Neuron (in vitro differentiated cells): ENCODE data around the gene KRTAP5-1.

Experiments
- H2AFZ ChIP-seq: one replicate; pipeline ENCODE4 v1.6.1; 2013; ENCODE audit warnings: low read depth, mild to moderate bottlenecking, inconsistent platforms, low read length, moderate library complexity
- H3K27me3 ChIP-seq: one replicate; pipeline ENCODE4 v1.6.1; 2013; ENCODE audit warnings: low read length; ENCODE audit not compliant: insufficient read depth
- H3K36me3 ChIP-seq: one replicate; pipeline ENCODE4 v1.6.1; 2013; ENCODE audit warnings: low read length; ENCODE audit not compliant: insufficient read depth
- H3K4me1 ChIP-seq: one replicate; pipeline ENCODE4 v1.6.1; 2013; ENCODE audit warnings: low read length; ENCODE audit not compliant: insufficient read depth
- H3K4me3 ChIP-seq: 2 replicates; pipeline ENCODE4 v1.5.1; 2013; ENCODE audit warnings: mild to moderate bottlenecking, low read length, moderate library complexity
- H3K9me3 ChIP-seq: one replicate; pipeline ENCODE4 v1.6.1; 2013; ENCODE audit warnings: low read length

KRTAP5-1 gene

DNA sequence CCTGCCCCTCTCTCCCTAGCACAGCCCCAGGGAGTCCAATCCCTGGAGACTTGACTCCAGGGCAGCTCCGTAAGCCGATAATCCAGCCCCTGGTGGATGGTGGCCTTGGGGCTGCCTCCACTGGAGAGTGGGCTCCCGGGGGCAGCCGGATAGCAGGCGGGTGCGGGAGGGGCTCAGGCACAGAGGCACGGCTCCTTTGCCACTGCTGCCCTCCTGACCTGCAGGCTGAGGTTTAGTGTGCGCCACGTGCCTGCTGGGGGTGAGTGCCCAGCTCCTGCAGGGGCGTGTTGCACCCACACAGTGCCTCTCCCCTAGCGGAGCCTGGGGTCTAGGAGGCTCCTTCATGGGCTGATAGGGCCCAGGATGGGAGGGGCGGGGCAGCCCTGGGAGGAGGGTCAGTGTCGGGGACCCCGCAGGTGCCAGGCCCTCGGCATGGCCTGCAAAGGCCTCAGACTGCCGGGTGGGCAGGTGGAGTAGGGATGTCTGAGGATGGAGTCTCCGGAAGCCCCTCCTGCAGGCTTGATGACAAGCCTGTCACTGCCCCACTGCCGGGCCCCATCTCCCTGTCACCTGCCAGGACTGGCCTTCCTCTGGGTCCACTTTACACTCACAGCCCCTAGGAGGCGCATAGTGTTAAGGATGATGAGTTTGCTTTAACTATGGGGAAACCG lies 18.6 kb downstream of the KRTAP5-1 start:
- peaks cover 42% of the 10 kb centered on the region for H3K4me1 ChIP-seq
- H3K27me3 ChIP-seq, result peaks cover 63% of the 10 kb centered on the region
- H3K9me3 ChIP-seq, result no peaks in the 10 kb centered on the region
- H2AFZ ChIP-seq, result no peak overlapping the region
- H3K4me3 ChIP-seq, result no peak overlapping the region
- no peaks in the 10 kb centered on the region for H3K36me3 ChIP-seq

DNA sequence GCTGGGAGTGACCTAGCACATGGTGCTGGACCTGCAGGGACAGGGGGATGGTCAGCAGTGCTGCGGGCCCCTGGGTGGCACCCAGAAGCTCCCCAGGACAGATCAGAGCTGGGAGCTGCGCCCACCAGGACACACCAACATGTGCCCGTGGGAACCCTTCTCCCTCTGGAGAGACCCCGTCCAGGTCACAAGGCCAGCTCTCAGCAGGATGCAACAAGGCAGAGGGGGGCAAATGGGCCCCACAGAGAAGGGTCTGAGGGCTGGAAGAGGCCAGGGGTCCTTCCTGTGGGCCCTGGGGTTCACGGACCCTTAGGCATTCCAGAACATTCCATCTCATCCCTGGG lies 19.2 kb downstream of the KRTAP5-1 start:
- Histone ChIP-seq H3K4me3 (no peak overlapping the region), H2AFZ (no peak overlapping the region), H3K27me3 (peaks cover 62% of the 10 kb centered on the region), H3K9me3 (no peaks in the 10 kb centered on the region), H3K4me1 (peaks cover 39% of the 10 kb centered on the region), H3K36me3 (no peaks in the 10 kb centered on the region)

DNA sequence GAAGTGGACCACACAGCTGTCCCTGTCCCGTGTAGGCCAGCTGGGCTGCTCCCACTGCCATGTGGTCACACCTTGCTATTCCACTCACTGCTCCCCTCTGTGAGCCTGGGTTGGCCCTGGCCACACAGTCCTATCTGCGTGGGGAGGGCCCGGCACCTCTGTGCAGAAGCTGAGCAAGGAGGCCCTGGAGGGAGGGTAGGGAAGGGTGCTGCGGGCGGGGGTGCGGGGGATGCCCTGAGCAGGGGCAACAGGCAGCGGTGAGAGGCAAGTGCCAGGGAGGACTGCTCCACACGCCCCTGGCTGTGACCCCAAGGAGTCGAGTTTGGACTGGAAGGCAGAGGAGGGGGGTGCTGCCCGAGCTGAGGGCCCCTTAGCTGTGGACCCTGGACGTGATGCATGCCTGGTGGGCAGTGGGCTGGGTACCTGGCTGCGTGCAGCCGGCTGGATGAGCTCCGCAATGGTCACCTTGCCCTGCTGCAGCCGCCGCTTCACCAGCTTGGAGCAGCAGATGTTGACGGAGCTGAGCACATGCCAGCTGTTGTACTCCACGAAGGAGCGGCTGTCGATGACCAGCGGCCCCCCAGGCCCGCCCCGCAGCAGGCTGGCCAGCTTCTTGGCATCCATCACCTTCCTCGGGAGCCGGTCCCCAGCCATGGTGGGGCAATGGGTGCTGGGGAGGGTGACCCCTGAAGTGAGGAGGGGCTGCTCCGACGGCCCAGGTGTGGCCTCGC lies 19.7 kb downstream of the KRTAP5-1 start:
- H3K9me3 ChIP-seq, result no peaks in the 10 kb centered on the region
- peaks cover 35% of the 10 kb centered on the region for H3K4me1 ChIP-seq
- H3K36me3 ChIP-seq, result no peaks in the 10 kb centered on the region
- peaks cover 63% of the 10 kb centered on the region for H3K27me3 ChIP-seq
- H2AFZ ChIP-seq, result no peak overlapping the region
- no peak overlapping the region for H3K4me3 ChIP-seq

DNA sequence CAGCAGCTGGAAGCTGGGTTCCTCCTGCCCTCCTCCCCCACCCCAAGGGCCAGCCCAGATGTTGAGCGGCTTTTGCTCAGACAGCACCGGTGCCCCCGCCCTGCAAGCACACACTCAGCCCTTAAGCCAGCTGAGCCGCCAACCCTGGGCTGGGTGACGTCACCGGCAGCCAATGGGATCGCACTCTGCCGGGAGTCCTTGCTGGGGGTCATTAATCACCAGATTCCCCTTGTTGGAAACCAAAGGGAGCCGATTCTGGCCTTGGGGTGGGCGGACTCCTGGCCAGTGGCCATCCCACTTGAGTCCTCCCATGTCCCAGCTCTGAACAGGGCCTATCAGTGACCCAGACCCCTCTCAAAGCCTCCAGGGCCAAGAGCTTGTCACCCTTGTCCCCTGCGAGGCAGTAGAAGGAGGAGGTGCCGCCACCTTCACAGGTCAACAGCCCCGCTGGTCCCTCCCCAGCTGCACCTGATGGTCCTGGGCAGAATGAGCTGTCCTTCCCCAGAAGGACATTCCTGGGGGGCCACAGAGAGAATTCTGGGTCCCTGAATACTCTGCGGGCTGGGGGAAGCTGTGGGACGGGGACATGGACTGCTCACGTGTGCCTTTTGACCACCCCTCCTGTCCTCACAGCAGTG lies 20.4 kb downstream of the KRTAP5-1 start:
- Histone ChIP-seq H3K9me3 (no peaks in the 10 kb centered on the region), H3K36me3 (no peaks in the 10 kb centered on the region), H3K27me3 (peaks cover 60% of the 10 kb centered on the region), H3K4me3 (no peak overlapping the region), H3K4me1 (peaks cover 31% of the 10 kb centered on the region), H2AFZ (no peak overlapping the region)

DNA sequence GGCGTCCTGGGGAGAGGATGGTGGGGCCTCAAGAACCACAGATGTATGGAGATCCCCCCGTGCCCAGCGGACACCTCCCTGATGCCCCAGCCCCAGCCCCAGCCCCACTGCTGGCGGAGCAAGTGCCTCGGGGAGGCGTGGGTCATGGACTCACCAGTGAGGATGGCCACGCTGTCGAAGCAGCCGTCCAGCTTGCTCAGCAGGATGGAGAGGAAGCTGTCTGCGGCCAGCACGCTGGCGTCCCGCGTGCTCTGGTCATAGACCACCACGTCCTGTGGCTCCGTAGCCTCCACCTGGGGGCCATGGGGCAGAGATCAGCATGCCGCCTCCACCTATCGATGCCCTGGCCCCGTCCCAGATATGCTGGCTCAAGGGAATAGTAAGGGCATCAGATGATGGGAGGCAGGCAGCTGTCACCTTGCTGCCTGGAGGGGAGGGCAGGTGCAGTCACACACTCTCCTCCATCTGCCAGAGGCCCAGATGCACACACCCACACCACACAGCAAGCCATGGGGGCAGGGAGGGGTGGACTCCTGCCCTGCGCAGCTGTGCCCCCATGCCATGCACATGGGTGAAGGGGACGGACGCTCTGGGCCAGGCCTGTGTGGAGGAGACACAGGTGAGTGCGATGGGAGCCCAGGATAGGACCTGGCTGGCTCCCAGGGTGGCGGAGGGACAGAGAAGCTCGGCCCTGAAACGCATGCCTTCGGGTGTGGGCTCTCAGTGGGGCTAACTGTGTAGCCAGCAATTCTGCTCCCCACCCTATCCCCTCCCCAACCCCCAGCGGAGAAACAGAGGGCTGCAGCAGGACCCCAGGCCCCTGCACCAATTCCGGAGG lies 21.2 kb downstream of the KRTAP5-1 start:
- peaks cover 59% of the 10 kb centered on the region for H3K27me3 ChIP-seq

DNA sequence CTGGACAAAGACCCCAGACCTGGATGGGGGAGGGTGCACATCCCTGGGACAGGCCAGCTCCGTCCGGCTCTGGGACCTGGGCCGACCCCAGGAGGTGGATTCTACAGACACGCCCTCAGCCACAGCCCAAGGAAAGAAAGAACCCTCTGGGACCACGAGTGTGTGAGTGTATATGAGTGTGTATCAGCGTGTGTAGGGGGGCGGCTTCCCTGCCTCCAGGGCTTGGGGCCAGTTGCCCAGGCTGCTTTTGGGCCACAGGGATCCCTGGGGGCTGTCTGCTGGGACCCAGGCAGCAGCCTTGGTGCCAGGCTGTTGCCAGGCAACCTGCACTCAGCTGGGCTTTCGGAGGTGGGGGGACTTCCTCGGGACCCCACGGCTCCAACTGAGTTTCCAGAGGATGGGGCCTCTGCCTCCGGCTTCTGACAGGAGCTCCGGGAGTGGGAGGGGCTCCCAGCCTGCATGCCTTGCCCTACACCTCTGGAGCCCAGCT lies 21.9 kb downstream of the KRTAP5-1 start:
- no peaks in the 10 kb centered on the region for H3K9me3 ChIP-seq
- H3K4me3 ChIP-seq, result no peak overlapping the region
- H3K27me3 ChIP-seq, result peaks cover 59% of the 10 kb centered on the region
- peaks cover 22% of the 10 kb centered on the region for H3K4me1 ChIP-seq
- no peaks in the 10 kb centered on the region for H3K36me3 ChIP-seq
- no peak overlapping the region for H2AFZ ChIP-seq

More for the DNA sequence above, 21.2 kb downstream of the KRTAP5-1 start:
- H3K4me1 ChIP-seq, result peaks cover 29% of the 10 kb centered on the region
- H2AFZ ChIP-seq, result no peak overlapping the region
- H3K36me3 ChIP-seq, result no peaks in the 10 kb centered on the region
- H3K4me3 ChIP-seq, result no peak overlapping the region
- no peaks in the 10 kb centered on the region for H3K9me3 ChIP-seq

DNA sequence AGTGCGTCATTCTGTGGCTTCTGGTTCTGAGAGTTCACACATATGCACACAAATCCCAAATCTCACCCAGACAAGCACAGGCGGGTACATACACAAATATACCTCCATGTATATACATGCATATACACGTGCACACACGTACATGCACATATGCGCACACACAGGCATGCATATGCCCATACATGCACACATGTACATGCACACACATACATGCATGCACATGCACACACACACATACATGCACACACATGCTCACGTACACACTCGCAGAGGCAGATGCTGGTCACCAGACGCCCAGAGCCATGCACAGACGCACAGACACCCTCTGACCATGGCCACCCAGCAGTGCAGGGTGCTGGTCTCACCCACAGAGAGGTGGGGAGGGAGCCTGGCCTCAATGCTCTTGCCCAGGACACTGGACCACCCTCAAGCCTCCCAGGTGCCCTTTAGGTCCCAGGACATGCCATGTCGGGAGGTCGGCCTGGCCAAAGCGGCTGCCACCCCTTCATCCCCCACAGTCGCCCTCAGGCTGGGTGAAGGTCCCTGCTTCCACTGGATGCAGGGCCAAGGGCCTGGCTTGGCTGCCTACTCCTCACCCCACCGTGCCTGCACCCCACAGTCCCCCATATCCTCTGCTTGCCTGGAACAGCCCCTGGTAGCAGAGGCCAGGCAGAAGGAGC lies 22.5 kb downstream of the KRTAP5-1 start:
- peaks cover 62% of the 10 kb centered on the region for H3K27me3 ChIP-seq
- peaks cover 16% of the 10 kb centered on the region for H3K4me1 ChIP-seq
- H3K9me3 ChIP-seq, result no peaks in the 10 kb centered on the region
- H3K4me3 ChIP-seq, result no peak overlapping the region
- H3K36me3 ChIP-seq, result no peaks in the 10 kb centered on the region
- H2AFZ ChIP-seq, result no peak overlapping the region

DNA sequence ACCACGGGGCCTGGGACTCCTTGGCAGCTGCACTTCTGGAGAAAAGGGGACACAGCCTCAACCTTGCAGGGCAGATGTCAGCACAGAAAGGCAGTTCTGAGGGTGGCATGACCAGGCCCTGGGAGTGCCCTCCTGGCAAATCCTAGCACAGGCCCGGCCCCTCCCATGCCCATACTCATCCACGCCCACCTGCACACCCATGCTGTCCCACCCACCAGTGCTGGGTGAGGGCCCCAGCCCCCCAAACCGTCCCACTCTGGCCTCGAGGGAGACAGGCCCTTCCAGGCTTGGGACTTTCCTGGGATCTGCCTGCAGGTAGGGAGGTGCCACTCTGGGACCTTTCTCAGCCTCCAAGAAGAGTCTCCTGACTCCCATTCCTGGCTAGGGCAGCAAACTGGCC lies 23.1 kb downstream of the KRTAP5-1 start:
- Histone ChIP-seq H3K27me3 (peaks cover 57% of the 10 kb centered on the region), H3K36me3 (no peaks in the 10 kb centered on the region), H2AFZ (no peak overlapping the region), H3K9me3 (no peaks in the 10 kb centered on the region), H3K4me3 (no peak overlapping the region), H3K4me1 (peaks cover 12% of the 10 kb centered on the region)

DNA sequence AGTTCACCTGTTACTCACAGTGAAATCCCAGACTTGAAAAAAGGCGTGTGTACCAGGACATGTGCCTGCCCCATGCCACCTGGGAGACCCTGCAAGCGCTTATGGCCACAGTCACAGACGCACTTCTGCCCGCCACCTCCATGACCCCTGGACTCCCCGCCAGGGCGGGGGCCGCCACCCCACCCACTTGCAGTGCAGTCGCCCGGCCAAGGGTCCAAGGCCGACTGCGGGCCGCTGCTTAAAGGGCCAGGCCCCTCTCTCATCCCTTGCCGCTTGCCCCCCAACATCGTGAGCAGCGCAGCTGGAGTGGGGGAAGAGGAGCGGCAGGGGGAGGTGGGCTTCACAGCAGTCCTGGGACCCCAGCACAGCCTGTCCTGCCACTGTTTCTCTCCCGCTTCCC lies 23.8 kb downstream of the KRTAP5-1 start:
- Histone ChIP-seq H3K36me3 (no peaks in the 10 kb centered on the region), H3K9me3 (no peaks in the 10 kb centered on the region), H3K4me3 (no peak overlapping the region), H3K27me3 (peaks cover 52% of the 10 kb centered on the region), H2AFZ (no peak overlapping the region), H3K4me1 (peaks cover 12% of the 10 kb centered on the region)

DNA sequence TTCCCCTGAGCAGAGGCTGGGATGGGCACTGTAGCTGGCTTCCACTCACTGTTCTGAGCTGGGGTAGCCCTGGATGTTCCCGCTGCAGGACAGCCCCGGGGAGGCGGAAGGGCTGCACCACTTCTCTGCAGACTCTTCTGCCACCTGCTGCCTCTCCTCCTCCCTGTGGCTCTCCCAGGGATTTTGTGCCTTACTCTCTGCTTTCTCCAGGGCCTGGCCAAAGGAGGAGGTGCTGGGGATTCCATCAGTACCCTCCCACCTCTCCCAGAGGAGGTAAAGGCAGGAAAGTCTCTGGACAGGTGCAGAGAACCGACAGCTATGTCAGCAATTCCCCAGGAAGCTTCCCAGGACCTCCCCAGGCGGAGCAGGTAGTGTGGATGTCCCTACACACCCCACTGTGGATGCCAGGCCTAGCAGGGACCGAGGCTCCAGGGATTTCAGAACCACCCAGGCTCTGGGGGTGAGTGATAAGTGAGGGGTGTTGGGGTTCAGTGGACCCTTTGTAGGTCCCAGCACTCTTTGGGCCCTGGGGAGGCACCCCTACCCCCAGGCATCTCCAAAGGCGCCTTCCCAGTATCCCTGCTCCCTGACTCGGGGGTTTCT lies 24.3 kb downstream of the KRTAP5-1 start:
- no peaks in the 10 kb centered on the region for H3K36me3 ChIP-seq
- no peak overlapping the region for H2AFZ ChIP-seq
- H3K4me1 ChIP-seq, result peaks cover 12% of the 10 kb centered on the region
- no peak overlapping the region for H3K4me3 ChIP-seq
- peaks cover 48% of the 10 kb centered on the region for H3K27me3 ChIP-seq
- H3K9me3 ChIP-seq, result no peaks in the 10 kb centered on the region

DNA sequence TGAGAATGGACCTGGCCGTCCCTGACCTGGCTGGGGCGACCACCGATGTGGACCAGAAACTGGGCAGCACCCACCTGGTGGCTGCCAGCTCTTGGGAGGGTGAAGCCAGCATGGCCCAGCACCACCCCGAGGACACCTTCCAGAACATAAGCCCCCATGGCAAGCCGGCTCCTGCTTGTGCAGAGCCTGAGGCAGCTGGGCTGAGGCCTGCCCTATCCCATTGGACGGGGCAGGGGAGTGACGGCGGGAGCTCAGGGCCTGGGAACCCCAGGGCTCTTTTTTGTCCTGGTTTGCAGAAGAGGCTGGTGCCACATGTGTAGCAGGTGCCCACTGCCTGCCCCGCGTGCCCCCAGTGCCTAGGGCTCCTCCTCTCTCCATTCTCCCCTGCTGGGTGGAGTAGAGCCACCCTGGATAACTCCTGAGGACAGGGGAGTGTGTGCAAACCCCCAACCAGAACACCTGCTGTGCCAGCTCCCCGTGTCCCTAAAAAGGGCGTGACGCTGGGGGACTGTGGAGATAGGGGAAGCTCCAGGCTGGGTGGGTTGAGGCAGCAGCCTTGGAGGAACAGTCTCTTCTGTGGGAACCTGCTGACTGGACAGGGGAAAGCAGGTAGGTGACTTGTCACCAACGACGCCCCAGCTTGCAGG lies 25.0 kb downstream of the KRTAP5-1 start:
- H3K4me3 ChIP-seq, result no peak overlapping the region
- H3K27me3 ChIP-seq, result peaks cover 49% of the 10 kb centered on the region

More for the DNA sequence above, 25.0 kb downstream of the KRTAP5-1 start:
- no peak overlapping the region for H2AFZ ChIP-seq
- H3K4me1 ChIP-seq, result peaks cover 12% of the 10 kb centered on the region
- H3K9me3 ChIP-seq, result no peaks in the 10 kb centered on the region
- H3K36me3 ChIP-seq, result no peaks in the 10 kb centered on the region
